HCT116 (cell line): ENCODE measurements around the gene FCN1.

ENCODE experiments used
- CEBPB ChIP-seq: IDR thresholded peaks from 2 replicates; pipeline ENCODE4 v1.6.1; 2012; ENCODE audit warnings: low read depth
- EZH2phosphoT487 ChIP-seq: fragments of 200-600 bp; IDR thresholded peaks from 2 replicates; pipeline ENCODE4 v1.6.1; 2018; ENCODE audit warnings: antibody characterized with exemption, borderline replicate concordance
- JUND ChIP-seq: IDR thresholded peaks from 2 replicates; pipeline ENCODE4 v1.6.1; 2012
- MAX ChIP-seq: IDR thresholded peaks from 2 replicates; pipeline ENCODE4 v1.6.1; 2012
- POLR2AphosphoS5 ChIP-seq: IDR thresholded peaks from 2 replicates; pipeline ENCODE4 v1.6.1; 2011; ENCODE audit warnings: mild to moderate bottlenecking, low read depth, low read length, moderate library complexity
- TCF7L2 ChIP-seq: IDR thresholded peaks from 2 replicates; pipeline ENCODE4 v1.7.0; 2011; ENCODE audit warnings: borderline replicate concordance, inconsistent platforms; ENCODE audit not compliant: insufficient read depth, insufficient read length; ENCODE audit errors: extremely low read depth
- TF ChIP-seq, protein P1 (sequence below), 3 experiments: fragments of 200-600 bp in 1 of 3; sonication (generic) in 1 of 3; IDR thresholded peaks in 2 of 3; conservative IDR thresholded peaks in 1 of 3; 2 replicates each; pipeline ENCODE4 v1.5.1; 2012 to 2017; ENCODE audit warnings: low read depth in 2 of 3, low read length in 2 of 3, antibody characterized with exemption in 1 of 3, borderline replicate concordance in 1 of 3, control low read depth in 1 of 3, mild to moderate bottlenecking in 1 of 3, mixed read lengths in 1 of 3, mixed run types in 1 of 3, moderate library complexity in 1 of 3; ENCODE audit not compliant: insufficient read depth in 1 of 3
- TF ChIP-seq, protein P2 (sequence below): IDR thresholded peaks from 2 replicates; pipeline ENCODE4 v1.6.1; 2012

- TF ChIP-seq, protein P1, sequence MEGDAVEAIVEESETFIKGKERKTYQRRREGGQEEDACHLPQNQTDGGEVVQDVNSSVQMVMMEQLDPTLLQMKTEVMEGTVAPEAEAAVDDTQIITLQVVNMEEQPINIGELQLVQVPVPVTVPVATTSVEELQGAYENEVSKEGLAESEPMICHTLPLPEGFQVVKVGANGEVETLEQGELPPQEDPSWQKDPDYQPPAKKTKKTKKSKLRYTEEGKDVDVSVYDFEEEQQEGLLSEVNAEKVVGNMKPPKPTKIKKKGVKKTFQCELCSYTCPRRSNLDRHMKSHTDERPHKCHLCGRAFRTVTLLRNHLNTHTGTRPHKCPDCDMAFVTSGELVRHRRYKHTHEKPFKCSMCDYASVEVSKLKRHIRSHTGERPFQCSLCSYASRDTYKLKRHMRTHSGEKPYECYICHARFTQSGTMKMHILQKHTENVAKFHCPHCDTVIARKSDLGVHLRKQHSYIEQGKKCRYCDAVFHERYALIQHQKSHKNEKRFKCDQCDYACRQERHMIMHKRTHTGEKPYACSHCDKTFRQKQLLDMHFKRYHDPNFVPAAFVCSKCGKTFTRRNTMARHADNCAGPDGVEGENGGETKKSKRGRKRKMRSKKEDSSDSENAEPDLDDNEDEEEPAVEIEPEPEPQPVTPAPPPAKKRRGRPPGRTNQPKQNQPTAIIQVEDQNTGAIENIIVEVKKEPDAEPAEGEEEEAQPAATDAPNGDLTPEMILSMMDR (IDR thresholded peaks at IDR 0.05 in 2 of 3, conservative IDR thresholded peaks at IDR 0.05 in 1 of 3; ENCODE audit: borderline replicate concordance in 1 of 3, insufficient read depth in 1 of 3, low read depth in 2 of 3, low read length in 2 of 3) = 0 out of 6 replicates have a peak, but pooled peaks of 1 of the 3 experiments have one; percentile 2
- TF ChIP-seq CEBPB = no peak
- TF ChIP-seq POLR2AphosphoS5 = no peak
- TF ChIP-seq MAX = no peak
- TF ChIP-seq TCF7L2 = no peak
- TF ChIP-seq, protein P2, sequence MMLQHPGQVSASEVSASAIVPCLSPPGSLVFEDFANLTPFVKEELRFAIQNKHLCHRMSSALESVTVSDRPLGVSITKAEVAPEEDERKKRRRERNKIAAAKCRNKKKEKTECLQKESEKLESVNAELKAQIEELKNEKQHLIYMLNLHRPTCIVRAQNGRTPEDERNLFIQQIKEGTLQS = no peak
- TF ChIP-seq EZH2phosphoT487 = no peak
- TF ChIP-seq JUND = no peak
These were observed 17.9 kb downstream of the FCN1 start for GRCh38 chr9:134899818-134900217.
